Measurements from ENCODE around the gene LAP3.
"Not testable (repeated sequence)": the region's sequence is repeated elsewhere in the genome, so short reads cannot be mapped to it uniquely, and the experiment has no call there.

The LAP3 gene

DNA sequence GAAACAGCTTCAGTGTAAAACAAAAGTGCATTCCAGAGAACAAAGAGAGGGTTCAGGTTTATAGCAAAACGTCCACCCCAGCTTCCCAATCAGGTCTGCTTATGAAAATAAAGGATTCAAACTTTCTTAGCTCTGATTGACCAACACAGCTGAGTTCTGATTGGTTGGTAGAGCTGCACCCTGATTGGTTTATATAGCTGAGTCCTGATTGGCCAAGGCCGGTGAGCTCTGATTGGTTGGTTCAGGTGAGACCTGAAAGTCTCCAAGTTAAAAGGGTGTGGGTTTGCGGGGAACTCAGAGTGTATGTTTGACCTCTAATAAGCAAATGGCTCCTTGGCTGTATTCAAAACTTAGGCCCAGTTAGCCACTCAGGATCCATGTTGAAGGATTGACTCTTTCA is 41.1 kb upstream of the LAP3 start:
- no peak for DNase-seq (ENCODE audit: extremely low read depth, insufficient read length)
- TF ChIP-seq, protein P1, sequence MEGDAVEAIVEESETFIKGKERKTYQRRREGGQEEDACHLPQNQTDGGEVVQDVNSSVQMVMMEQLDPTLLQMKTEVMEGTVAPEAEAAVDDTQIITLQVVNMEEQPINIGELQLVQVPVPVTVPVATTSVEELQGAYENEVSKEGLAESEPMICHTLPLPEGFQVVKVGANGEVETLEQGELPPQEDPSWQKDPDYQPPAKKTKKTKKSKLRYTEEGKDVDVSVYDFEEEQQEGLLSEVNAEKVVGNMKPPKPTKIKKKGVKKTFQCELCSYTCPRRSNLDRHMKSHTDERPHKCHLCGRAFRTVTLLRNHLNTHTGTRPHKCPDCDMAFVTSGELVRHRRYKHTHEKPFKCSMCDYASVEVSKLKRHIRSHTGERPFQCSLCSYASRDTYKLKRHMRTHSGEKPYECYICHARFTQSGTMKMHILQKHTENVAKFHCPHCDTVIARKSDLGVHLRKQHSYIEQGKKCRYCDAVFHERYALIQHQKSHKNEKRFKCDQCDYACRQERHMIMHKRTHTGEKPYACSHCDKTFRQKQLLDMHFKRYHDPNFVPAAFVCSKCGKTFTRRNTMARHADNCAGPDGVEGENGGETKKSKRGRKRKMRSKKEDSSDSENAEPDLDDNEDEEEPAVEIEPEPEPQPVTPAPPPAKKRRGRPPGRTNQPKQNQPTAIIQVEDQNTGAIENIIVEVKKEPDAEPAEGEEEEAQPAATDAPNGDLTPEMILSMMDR (IDR thresholded peaks at IDR 0.05; ENCODE audit: insufficient read depth, low read length, poor library complexity, severe bottlenecking): no peak
- no peaks in the 10 kb centered on the region for H3K27me3 ChIP-seq (replicated peaks; ENCODE audit: control insufficient read depth, insufficient read depth, low read length)
- no peak overlapping the region for H3K4me3 ChIP-seq (replicated peaks; ENCODE audit: low read depth, low read length)
- H3K36me3 ChIP-seq (ENCODE audit: control insufficient read depth, insufficient read depth, low read length): no peaks in the 10 kb centered on the region

DNA sequence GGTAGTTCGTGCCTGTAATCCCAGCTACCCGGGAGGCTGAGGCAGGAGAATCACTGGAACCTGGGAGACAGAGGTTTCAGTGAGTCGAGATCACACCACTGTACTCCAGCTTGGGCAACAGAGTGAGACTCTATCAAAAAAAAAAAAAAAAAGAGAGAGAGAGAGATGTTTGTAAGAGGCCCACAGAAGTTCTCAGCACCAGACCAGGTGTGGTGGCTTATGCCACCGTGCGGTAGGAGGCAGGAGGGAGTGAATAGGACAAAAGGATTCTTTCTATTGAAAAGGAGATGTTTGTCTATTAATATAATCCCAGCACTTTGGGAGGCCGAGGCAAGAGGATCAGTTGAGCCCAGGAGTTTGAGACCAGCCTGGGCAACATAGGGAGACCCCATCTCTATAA is 39.9 kb upstream of the LAP3 start:
- not testable (repeated sequence) for H3K27me3 ChIP-seq (replicated peaks; ENCODE audit: control insufficient read depth, insufficient read depth, low read length); DNase-seq (ENCODE audit: extremely low read depth, insufficient read length); H3K4me3 ChIP-seq (replicated peaks; ENCODE audit: low read depth, low read length); H3K36me3 ChIP-seq (ENCODE audit: control insufficient read depth, insufficient read depth, low read length)

DNA sequence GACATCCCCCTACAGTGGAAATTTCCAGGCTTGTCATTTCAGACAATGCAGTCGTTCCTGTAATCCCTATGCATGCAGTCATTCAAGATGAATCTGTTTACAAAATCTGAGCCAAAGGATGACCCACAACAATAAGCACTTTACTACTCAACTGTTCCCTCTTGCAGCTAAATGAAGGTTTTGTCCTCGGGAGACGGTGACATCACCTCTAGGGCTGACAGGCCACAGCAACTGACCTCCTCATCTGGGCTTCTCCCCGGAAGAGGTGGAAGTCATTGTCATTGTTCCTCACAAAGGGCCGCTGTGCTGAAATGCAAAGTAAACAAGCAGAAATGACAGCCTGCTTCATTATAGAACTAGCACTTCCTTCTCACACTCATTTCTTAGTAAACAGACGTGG is 32.8 kb upstream of the LAP3 start:
- TF ChIP-seq, protein P1 (IDR thresholded peaks at IDR 0.05; ENCODE audit: insufficient read depth, low read length, poor library complexity, severe bottlenecking): no peak
- DNase-seq (ENCODE audit: extremely low read depth, insufficient read length): no peak
- Histone ChIP-seq H3K36me3 (ENCODE audit: control insufficient read depth, insufficient read depth, low read length) (no peaks in the 10 kb centered on the region), H3K4me3 (replicated peaks; ENCODE audit: low read depth, low read length) (no peak overlapping the region), H3K27me3 (replicated peaks; ENCODE audit: control insufficient read depth, insufficient read depth, low read length) (no peaks in the 10 kb centered on the region)

DNA sequence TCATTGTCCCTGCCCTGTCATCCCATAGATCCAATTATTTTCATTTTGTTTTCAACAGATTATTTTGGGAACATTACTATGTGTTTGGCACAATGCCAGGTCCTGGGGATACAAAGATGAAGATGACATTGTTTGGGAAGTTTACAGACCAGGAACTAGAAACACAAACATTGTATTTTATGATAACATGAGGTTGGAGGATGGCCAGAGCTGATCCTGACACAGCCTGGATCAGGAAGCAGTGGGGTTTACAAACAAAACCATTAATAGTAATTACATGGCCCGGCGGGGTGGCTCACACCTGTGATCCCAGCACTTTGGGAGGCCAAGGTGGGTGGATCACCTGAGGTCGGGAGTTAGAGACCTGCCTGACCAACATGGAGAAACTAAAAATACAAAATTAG is 32.2 kb upstream of the LAP3 start:
- no peak for DNase-seq (ENCODE audit: extremely low read depth, insufficient read length)
- Histone ChIP-seq H3K36me3 (ENCODE audit: control insufficient read depth, insufficient read depth, low read length) (no peaks in the 10 kb centered on the region), H3K4me3 (replicated peaks; ENCODE audit: low read depth, low read length) (no peak overlapping the region), H3K27me3 (replicated peaks; ENCODE audit: control insufficient read depth, insufficient read depth, low read length) (no peaks in the 10 kb centered on the region)
- TF ChIP-seq, protein P1 (IDR thresholded peaks at IDR 0.05; ENCODE audit: insufficient read depth, low read length, poor library complexity, severe bottlenecking): no peak

DNA sequence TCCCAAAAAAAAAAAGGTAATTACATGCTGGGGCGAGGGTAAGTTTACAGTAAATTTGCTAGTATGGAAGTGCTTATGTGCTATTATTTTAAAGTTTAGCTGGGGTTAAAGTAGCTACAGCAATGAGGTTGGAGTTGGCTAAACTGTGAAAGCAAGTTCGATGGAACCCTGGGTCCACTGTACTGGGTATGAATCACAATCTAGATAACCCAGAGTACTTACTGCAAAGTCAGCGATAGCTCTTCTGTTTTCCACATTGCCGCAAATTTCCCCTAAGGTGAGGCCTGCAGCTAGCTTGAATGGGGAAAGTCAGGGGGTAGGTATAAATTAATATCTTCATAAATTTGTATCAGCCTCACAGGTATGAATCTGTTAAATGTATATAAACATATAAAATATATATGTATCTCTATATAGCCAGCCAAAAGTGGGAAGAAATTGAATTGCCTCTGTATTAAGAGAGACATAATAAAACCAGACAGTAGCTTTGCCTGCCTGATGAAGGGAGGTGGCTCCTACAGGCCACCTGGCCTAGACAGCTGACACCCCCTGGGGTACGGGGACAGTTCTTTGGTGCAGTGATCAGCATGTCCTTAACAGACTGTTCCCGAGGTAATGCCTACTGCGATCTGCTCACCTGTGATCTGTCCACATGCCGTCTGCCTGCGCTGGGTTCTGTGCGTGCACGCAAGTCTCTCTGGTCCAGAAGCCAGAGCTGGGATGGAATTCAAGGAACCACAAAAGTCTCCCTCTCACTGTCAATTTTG is 31.4 kb upstream of the LAP3 start:
- no peak for DNase-seq (ENCODE audit: extremely low read depth, insufficient read length)
- H3K4me3 ChIP-seq (replicated peaks; ENCODE audit: low read depth, low read length): no peak overlapping the region
- no peaks in the 10 kb centered on the region for H3K27me3 ChIP-seq (replicated peaks; ENCODE audit: control insufficient read depth, insufficient read depth, low read length)
- no peaks in the 10 kb centered on the region for H3K36me3 ChIP-seq (ENCODE audit: control insufficient read depth, insufficient read depth, low read length)
- TF ChIP-seq, protein P1 (IDR thresholded peaks at IDR 0.05; ENCODE audit: insufficient read depth, low read length, poor library complexity, severe bottlenecking): no peak

DNA sequence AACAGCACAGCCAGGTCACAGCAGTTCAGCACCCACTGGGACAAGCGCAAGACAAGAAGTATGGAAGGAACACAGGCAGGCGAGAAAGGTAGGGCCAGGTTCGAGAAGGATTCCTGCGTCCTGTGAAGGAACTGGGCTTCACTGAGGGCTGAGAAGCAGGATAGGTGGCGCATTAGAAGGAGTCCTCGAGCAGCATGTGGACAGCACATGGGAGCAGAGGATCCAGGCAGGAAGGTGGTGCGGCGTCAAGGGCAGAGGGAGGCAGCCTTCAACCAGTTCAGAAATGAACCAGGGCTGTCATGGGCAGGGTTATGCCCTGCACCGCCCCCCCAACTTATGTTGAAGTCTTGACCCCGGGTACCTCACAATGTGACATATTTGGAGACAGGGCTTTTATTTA is 30.8 kb upstream of the LAP3 start:
- Histone ChIP-seq H3K27me3 (replicated peaks; ENCODE audit: control insufficient read depth, insufficient read depth, low read length) (no peaks in the 10 kb centered on the region), H3K36me3 (ENCODE audit: control insufficient read depth, insufficient read depth, low read length) (no peaks in the 10 kb centered on the region), H3K4me3 (replicated peaks; ENCODE audit: low read depth, low read length) (no peak overlapping the region)
- TF ChIP-seq, protein P1 (IDR thresholded peaks at IDR 0.05; ENCODE audit: insufficient read depth, low read length, poor library complexity, severe bottlenecking): no peak
- DNase-seq (ENCODE audit: extremely low read depth, insufficient read length): no peak
